ENCODE measurements around the gene SGMS1.

The SGMS1 gene

DNA sequence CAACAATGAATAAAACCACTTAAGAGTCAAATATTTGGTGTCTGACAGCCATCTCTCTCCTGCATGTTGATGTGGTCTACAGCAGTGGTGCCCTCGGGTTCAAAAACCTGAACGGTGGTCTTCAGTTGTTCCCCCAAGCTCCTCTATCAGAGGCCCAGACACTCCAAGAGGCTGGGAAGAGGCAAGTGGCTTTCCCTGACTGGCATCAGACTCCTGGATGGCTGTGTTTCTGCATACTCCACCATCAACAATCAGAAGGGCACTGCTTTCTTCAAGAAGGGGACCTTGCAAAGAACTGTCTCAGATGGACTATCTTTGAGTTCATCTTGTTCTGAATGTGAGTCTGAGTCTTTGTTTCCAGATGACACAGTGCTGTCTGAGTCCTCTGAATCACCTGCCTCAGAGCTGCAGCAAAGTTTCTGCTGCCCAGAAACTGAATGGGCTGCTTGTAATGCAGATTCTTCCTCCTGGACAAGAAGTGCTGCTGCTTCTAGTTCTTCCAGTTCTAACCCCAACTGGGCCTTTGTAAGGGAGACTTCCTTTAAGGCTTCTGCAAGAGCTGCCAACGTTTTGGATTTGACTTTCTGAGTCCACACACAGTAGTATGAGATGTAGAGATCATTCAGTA is 5.9 kb upstream of the SGMS1 start:
- DNase-seq (ENCODE audit: low read depth): no peak
- TF ChIP-seq, protein P1, sequence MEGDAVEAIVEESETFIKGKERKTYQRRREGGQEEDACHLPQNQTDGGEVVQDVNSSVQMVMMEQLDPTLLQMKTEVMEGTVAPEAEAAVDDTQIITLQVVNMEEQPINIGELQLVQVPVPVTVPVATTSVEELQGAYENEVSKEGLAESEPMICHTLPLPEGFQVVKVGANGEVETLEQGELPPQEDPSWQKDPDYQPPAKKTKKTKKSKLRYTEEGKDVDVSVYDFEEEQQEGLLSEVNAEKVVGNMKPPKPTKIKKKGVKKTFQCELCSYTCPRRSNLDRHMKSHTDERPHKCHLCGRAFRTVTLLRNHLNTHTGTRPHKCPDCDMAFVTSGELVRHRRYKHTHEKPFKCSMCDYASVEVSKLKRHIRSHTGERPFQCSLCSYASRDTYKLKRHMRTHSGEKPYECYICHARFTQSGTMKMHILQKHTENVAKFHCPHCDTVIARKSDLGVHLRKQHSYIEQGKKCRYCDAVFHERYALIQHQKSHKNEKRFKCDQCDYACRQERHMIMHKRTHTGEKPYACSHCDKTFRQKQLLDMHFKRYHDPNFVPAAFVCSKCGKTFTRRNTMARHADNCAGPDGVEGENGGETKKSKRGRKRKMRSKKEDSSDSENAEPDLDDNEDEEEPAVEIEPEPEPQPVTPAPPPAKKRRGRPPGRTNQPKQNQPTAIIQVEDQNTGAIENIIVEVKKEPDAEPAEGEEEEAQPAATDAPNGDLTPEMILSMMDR (IDR thresholded peaks at IDR 0.05; ENCODE audit: low read length, missing control alignments): no peak
- no peak overlapping the region for H3K4me3 ChIP-seq (replicated peaks; ENCODE audit: low read depth, low read length)

DNA sequence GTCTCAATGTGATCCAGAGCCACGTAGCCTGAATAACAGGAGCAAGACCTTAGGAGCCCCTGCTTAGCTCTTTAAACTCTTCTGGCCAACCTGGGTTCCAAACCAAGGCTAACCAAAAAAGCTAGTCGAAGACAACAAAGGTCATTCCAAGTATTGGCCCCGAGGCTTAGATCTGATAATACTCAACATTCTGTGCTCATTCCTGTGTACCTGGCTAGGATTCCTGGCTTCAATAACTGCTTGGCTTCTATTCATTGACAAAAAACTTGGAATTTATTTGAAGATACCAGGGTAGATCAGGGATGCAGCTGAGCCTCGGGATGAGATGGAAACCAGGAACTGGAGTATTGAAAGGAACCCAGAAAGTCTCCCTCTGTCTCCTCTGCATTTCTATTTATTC is 4.1 kb upstream of the SGMS1 start:
- H3K4me3 ChIP-seq (replicated peaks; ENCODE audit: low read depth, low read length): no peak overlapping the region
- TF ChIP-seq, protein P1 (IDR thresholded peaks at IDR 0.05; ENCODE audit: low read length, missing control alignments): no peak
- no peak for DNase-seq (ENCODE audit: low read depth)

DNA sequence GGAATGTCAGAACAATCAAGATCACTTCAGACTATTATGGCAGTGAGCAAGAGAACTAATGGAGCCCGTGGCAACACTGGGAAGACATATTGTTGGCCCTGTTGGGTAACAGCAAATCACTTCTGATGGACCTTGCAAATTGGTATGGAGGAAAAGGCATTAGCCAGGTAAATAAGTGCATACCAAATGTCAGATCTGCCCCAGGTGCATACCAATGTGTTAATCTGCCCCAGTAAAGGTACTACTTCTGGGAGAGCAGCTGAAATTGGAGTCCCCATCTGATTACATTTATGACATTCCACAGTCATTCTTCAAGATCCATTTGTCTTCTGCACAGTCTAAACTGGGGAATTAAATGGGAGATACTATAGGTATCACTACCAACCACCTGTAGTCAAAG is 3.7 kb upstream of the SGMS1 start:
- H3K4me3 ChIP-seq (replicated peaks; ENCODE audit: low read depth, low read length): no peak overlapping the region
- TF ChIP-seq, protein P1 (IDR thresholded peaks at IDR 0.05; ENCODE audit: low read length, missing control alignments): no peak
- DNase-seq (ENCODE audit: low read depth): no peak

DNA sequence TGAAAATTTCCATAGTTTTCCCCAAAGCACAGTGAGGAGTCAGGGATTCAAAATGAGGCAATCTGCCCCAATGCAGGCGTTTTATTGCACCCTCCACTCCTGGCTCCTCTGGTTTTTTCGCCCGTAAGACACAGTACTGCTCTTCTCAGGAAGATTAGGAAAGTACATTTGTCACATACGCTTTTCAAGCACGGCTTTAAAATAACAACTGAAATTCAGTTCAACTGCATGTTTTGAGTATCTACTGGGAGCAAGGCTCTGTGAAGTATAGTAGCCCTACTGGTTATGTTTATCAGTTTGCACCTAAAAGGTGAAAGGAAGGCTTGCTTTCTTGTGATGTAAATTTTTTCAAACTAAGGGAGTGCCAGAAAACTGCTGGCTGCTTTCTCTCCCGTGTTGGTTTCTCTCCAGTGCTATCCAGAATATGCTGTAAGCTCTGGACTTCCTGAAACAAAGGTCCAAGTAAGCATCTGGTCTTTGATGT is 1.9 kb upstream of the SGMS1 start:
- peak overlapping the region; percentile 81 for H3K4me3 ChIP-seq (replicated peaks; ENCODE audit: low read depth, low read length)
- TF ChIP-seq, protein P1 (IDR thresholded peaks at IDR 0.05; ENCODE audit: low read length, missing control alignments): no peak
- DNase-seq (ENCODE audit: low read depth): peak; percentile 25

DNA sequence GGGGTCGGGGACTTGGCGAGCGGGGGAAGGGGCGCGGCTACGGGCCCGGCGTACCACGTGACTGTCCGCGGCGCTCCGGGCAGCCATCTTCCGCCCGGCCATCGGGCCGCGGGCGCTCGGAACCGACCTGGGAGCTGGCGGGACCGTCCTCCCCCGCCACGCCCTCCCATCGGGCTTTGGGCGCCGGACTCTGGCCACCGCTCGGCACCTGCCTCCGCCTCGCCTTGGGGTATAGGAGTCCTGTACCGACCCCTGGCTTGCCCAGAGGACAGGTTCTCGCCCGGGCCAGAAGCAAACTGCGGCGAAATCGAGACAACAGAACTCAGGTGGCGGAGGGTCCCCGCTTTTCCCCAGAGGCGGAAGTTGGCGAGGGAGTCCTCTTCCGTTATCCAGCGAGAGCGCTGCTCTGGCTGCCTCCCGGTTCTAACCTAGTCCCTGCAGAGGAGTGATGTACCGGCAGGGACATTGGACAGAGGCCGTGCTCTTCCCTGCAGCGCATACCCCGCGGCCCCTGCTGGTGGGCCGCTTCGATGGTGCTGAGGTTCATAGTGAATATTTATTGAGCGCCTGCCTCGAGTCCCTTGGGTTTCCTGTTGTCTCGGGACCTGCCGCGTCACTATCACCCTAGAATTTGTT is 1.2 kb upstream of the SGMS1 start:
- peak overlapping the region; percentile 81 for H3K4me3 ChIP-seq (replicated peaks; ENCODE audit: low read depth, low read length)
- TF ChIP-seq, protein P1 (IDR thresholded peaks at IDR 0.05; ENCODE audit: low read length, missing control alignments): peak; percentile 68
- peak; percentile 64 for DNase-seq (ENCODE audit: low read depth)

DNA sequence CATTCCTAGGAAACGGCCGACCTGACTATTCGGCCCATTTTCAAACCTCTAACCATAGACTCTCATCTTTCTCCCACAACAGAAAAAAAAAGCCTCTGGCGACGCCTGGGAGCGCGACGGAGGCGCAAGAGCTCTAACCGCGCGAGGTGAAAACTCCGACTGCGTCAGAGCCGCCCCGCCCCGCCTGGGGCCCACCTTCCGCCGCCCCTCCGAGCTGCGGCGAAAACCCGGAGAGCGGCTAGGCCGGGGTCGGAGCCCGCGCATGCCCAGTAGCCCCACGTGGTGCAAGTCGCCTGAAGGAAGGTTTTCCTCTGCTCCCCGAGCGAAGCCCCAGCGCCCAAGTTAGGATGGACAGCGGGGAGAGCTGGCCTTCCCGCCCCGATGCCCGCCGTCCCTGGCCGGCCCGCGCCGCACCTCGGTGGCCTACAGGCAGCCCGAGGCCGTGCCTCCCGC is 683 bp upstream of the SGMS1 start:
- DNase-seq (ENCODE audit: low read depth): peak; percentile 96
- TF ChIP-seq, protein P1 (IDR thresholded peaks at IDR 0.05; ENCODE audit: low read length, missing control alignments): no peak
- peak overlapping the region; percentile 81 for H3K4me3 ChIP-seq (replicated peaks; ENCODE audit: low read depth, low read length)

Data from fibroblast of pulmonary artery (primary cell).